WTC11 (cell line): ENCODE results near the gene ABCD2. TPM values are rescaled to one million over a fixed set of nuclear protein-coding genes. Genes with fewer than 3 reads are reported as not detected.
"Not testable (repeated sequence)": the region's sequence is repeated elsewhere in the genome, so short reads cannot be mapped to it uniquely, and the experiment has no call there.

Experiments
- ATAC-seq: fragments of 200-7000 bp; cut with Tn5 transposase; 2 replicates; pipeline ENCODE4 v1.10.0; 2021; ENCODE audit warnings: mild to moderate bottlenecking, moderate library complexity
- CTCF ChIA-PET: fragments of 300-600 bp; sonication (Branson Sonifier 250); formaldehyde crosslinking; loops from one replicate; lab custom pipeline; 2021; ENCODE audit warnings: antibody characterized with exemption; lab: Charles Lee
- POLR2A ChIA-PET: fragments of 350-600 bp; sonication (Branson Sonifier 250); formaldehyde crosslinking; loops from one replicate; lab custom pipeline; 2021; ENCODE audit warnings: antibody characterized with exemption; lab: Charles Lee
- DNase-seq: peaks from one replicate; pipeline ENCODE4 v3.0.0; 2021; ENCODE audit warnings: low spot score
- H3K27ac Mint-ChIP-seq: 2 replicates; pipeline ENCODE4 v1.8.0; 2021; ENCODE audit warnings: mixed read lengths
- H3K27me3 Mint-ChIP-seq: 2 replicates; pipeline ENCODE4 v1.8.0; 2021; ENCODE audit warnings: low read depth, mild to moderate bottlenecking, moderate library complexity, mixed read lengths
- H3K36me3 Mint-ChIP-seq: 2 replicates; pipeline ENCODE4 v1.8.0; 2021; ENCODE audit warnings: mixed read lengths
- H3K4me1 Mint-ChIP-seq: 2 replicates; pipeline ENCODE4 v1.8.0; 2022; ENCODE audit warnings: mixed read lengths
- H3K4me3 Mint-ChIP-seq: 2 replicates; pipeline ENCODE4 v1.8.0; 2021; ENCODE audit warnings: mild to moderate bottlenecking, moderate library complexity, mixed read lengths
- H3K9me3 Mint-ChIP-seq: 2 replicates; pipeline ENCODE4 v1.8.0; 2021; ENCODE audit warnings: mixed read lengths
- ATF1 ChIP-seq: sonication (generic); formaldehyde crosslinking; IDR thresholded peaks from 2 replicates; pipeline ENCODE4 v1.8.1; 2023; ENCODE audit warnings: mild to moderate bottlenecking, moderate library complexity, missing genetic modification reagents
- ATF3 ChIP-seq: sonication (generic); formaldehyde crosslinking; conservative IDR thresholded peaks from 2 replicates; pipeline ENCODE4 v1.8.1; 2022; ENCODE audit warnings: mild to moderate bottlenecking, missing genetic modification reagents
- CBFB ChIP-seq: sonication (generic); formaldehyde crosslinking; IDR thresholded peaks from 2 replicates; pipeline ENCODE4 v1.8.1; 2022; ENCODE audit warnings: mild to moderate bottlenecking, low read depth, missing genetic modification reagents
- CREB1 ChIP-seq: sonication (generic); formaldehyde crosslinking; IDR thresholded peaks from 2 replicates; pipeline ENCODE4 v1.8.0; 2023; ENCODE audit warnings: mild to moderate bottlenecking, missing genetic modification reagents
- ESRRA ChIP-seq: sonication (generic); formaldehyde crosslinking; IDR thresholded peaks from 2 replicates; pipeline ENCODE4 v1.8.1; 2022; ENCODE audit warnings: mild to moderate bottlenecking, missing genetic modification reagents, borderline replicate concordance
- FOXP1 ChIP-seq: sonication (generic); formaldehyde crosslinking; IDR thresholded peaks from 2 replicates; pipeline ENCODE4 v1.8.0; 2022; ENCODE audit warnings: missing genetic modification reagents, mild to moderate bottlenecking, moderate library complexity, borderline replicate concordance
- FOXP4 ChIP-seq: sonication (generic); formaldehyde crosslinking; IDR thresholded peaks from 2 replicates; pipeline ENCODE4 v1.8.0; 2022; ENCODE audit warnings: mild to moderate bottlenecking, missing genetic modification reagents
- GTF2I ChIP-seq: fragments of 250-450 bp; sonication (Bioruptor Pico); conservative IDR thresholded peaks from 2 replicates; pipeline ENCODE4 v1.4.0; 2021; ENCODE audit warnings: mild to moderate bottlenecking
- HMGXB4 ChIP-seq: sonication (generic); formaldehyde crosslinking; IDR thresholded peaks from 2 replicates; pipeline ENCODE4 v1.8.1; 2023; ENCODE audit warnings: mild to moderate bottlenecking, moderate library complexity, missing genetic modification reagents
- NR2C2 ChIP-seq: sonication (generic); formaldehyde crosslinking; IDR thresholded peaks from 2 replicates; pipeline ENCODE4 v1.8.0; 2022; ENCODE audit warnings: mild to moderate bottlenecking, missing genetic modification reagents
- NR3C1 ChIP-seq: sonication (generic); formaldehyde crosslinking; conservative IDR thresholded peaks from 2 replicates; pipeline ENCODE4 v1.8.1; 2023; ENCODE audit warnings: low read depth, mild to moderate bottlenecking, missing genetic modification reagents
- SOX15 ChIP-seq: fragments of 250-450 bp; sonication (Bioruptor Pico); IDR thresholded peaks from 2 replicates; pipeline ENCODE4 v1.9.0; 2021; ENCODE audit warnings: mild to moderate bottlenecking
- ZBTB21 ChIP-seq: sonication (generic); formaldehyde crosslinking; IDR thresholded peaks from 2 replicates; pipeline ENCODE4 v1.8.1; 2023; ENCODE audit warnings: mild to moderate bottlenecking, missing genetic modification reagents, borderline replicate concordance
- ZNF121 ChIP-seq: sonication (generic); formaldehyde crosslinking; IDR thresholded peaks from 2 replicates; pipeline ENCODE4 v1.8.0; 2023; ENCODE audit warnings: missing genetic modification reagents
- ZNF281 ChIP-seq: sonication (generic); formaldehyde crosslinking; IDR thresholded peaks from 2 replicates; pipeline ENCODE4 v1.8.0; 2023; ENCODE audit warnings: mild to moderate bottlenecking, missing genetic modification reagents
- ZNF317 ChIP-seq: sonication (generic); formaldehyde crosslinking; IDR thresholded peaks from 2 replicates; pipeline ENCODE4 v1.8.1; 2023; ENCODE audit warnings: low read depth, mild to moderate bottlenecking, moderate library complexity, missing genetic modification reagents, borderline replicate concordance
- ZNF416 ChIP-seq: fragments of 250-450 bp; sonication (Bioruptor Pico); IDR thresholded peaks from 2 replicates; pipeline ENCODE4 v1.9.0; 2021; ENCODE audit warnings: mild to moderate bottlenecking, inconsistent platforms
- total RNA-seq: library from RNA; stranded (reverse); gene quantifications from 3 replicates; pipeline ENCODE4 v1.2.3, GENCODE V29; 2021

The ABCD2 gene
- total RNA-seq, 1 experiment from 2014 or later = not detected

GRCh38 chr12:39623919-39624318 is 4.3 kb upstream of the ABCD2 start (continued):
- TF ChIP-seq FOXP4 (CRISPR knock-in tag) = no peak
- TF ChIP-seq ZNF416 (CRISPR knock-in tag) = no peak
- TF ChIP-seq ZNF317 = no peak
- TF ChIP-seq CBFB = no peak
- TF ChIP-seq ZNF281 = no peak
- no peak for TF ChIP-seq ZBTB21 (CRISPR knock-in tag)
- no peak for TF ChIP-seq HMGXB4 (CRISPR knock-in tag)
- no peak for TF ChIP-seq ZNF121

GRCh38 chr12:39623160-39623559 is 3.6 kb upstream of the ABCD2 start:
- POLR2A ChIA-PET, H3K9me3 Mint-ChIP-seq, H3K36me3 Mint-ChIP-seq, H3K27me3 Mint-ChIP-seq, H3K27ac Mint-ChIP-seq, ATAC-seq, H3K4me1 Mint-ChIP-seq, H3K4me3 Mint-ChIP-seq, DNase-seq: not testable (repeated sequence)
- CTCF ChIA-PET = interaction anchor here (0.9 kb wide), 1 partner anchor 306 kb away, joined by 3 read pairs; no protein-coding TSS in a partner anchor

GRCh38 chr12:39622306-39622705 is 2.7 kb upstream of the ABCD2 start:
- POLR2A ChIA-PET = no interaction called here
- TF ChIP-seq ATF1 (CRISPR knock-in tag) (no peak), FOXP1 (CRISPR knock-in tag) (no peak), CREB1 (CRISPR knock-in tag) (no peak), SOX15 (CRISPR knock-in tag) (no peak), ATF3 (CRISPR knock-in tag) (no peak), NR2C2 (CRISPR knock-in tag) (no peak), GTF2I (CRISPR knock-in tag) (no peak), ESRRA (CRISPR knock-in tag) (no peak), NR3C1 (CRISPR knock-in tag) (no peak)
- H3K36me3 Mint-ChIP-seq = no peaks in the 10 kb centered on the region
- H3K9me3 Mint-ChIP-seq = no peaks in the 10 kb centered on the region
- no peak overlapping the region for H3K4me3 Mint-ChIP-seq
- ATAC-seq (no peak), DNase-seq (no peak)
- peaks cover 9% of the 10 kb centered on the region; the same call in 1 of the 2 replicates for H3K4me1 Mint-ChIP-seq
- CTCF ChIA-PET = interaction anchor here (0.9 kb wide), 1 partner anchor 305 kb away, joined by 3 read pairs; no protein-coding TSS in a partner anchor
- no peak overlapping the region for H3K27ac Mint-ChIP-seq
- H3K27me3 Mint-ChIP-seq = peaks cover 7% of the 10 kb centered on the region
